ENCODE results near the gene PALD1. TPM values are rescaled to one million over a fixed set of nuclear protein-coding genes. Genes with fewer than 3 reads are reported as not detected.

The PALD1 gene
- total and polyA plus RNA-seq, 9 of the 15 experiments (the other 6 are each of a cell fraction or from before 2014, with no cell fraction given): 0.03 to 0.29 (median 0.09) TPM; not detected in 2

- DNase-seq (ENCODE audit: extremely low read depth in 1 of 4, low spot score in 3 of 4): no peak
- intact Hi-C loops (cut with micrococcal nuclease) (loop anchor here (1.0 kb wide), 1 partner anchor 15 kb away; no protein-coding TSS in a partner anchor), in situ Hi-C loops (cut with MboI) (no loop called here)
- Histone ChIP-seq H3K27ac (ENCODE audit: extremely low read depth, low read depth, low read length) (no peak overlapping the region), H4K20me1 (replicated peaks; ENCODE audit: control insufficient read depth, insufficient read depth, low read length) (no peaks in the 10 kb centered on the region), H2AFZ (ENCODE audit: low read depth, low read length) (peak overlapping the region; percentile 66; the same call in 1 of the 2 replicates), H3K4me2 (ENCODE audit: insufficient read depth, low read length) (no peak overlapping the region), H3K79me2 (ENCODE audit: control insufficient read depth, insufficient read depth, low read length) (no peaks in the 10 kb centered on the region), H3K36me3 (ENCODE audit: control insufficient read depth, insufficient read depth, low read length) (no peaks in the 10 kb centered on the region), H3K9me1 (ENCODE audit: control insufficient read depth, insufficient read depth, low read length) (no peaks in the 10 kb centered on the region), H3K9ac (ENCODE audit: insufficient read depth in 1 of 2, low read depth in 2 of 2, low read length in 2 of 2) (peak overlapping the region in 1 of 2 experiments; percentile 80; a peak in 1 of 4 replicates), H3K4me3 (no peak overlapping the region), H3K4me1 (replicated peaks in 1 of 2; ENCODE audit: control insufficient read depth in 2 of 2, insufficient read depth in 2 of 2, low read length in 2 of 2) (peaks cover 40 to 46% of the 10 kb centered on the region in 2 experiments), H3K27me3 (ENCODE audit: control insufficient read depth in 2 of 2, insufficient read depth in 2 of 2, low read length in 2 of 2) (no peaks in the 10 kb centered on the region), H3K9me3 (replicated peaks; ENCODE audit: control insufficient read depth, insufficient read depth, low read depth, low read length) (no peaks in the 10 kb centered on the region)
- FAIRE-seq: no peak
- 63% methylated on average over 11 of the region's 11 CpGs for WGBS (ENCODE audit: insufficient coverage, low coverage, missing lambda C conversion rate)
- POLR2A ChIA-PET: interaction anchor here (0.8 to 1.3 kb wide), 2 partner anchors 30 to 168 kb away, joined by 3 to 6 read pairs; no protein-coding TSS in a partner anchor
- no peak for ATAC-seq
- CTCF ChIA-PET (ENCODE audit: low intra/inter-chr PET ratio): no interaction called here
- no TSS peak for BruUV-seq (replicated peaks)
- no peak for TF ChIP-seq NR2F6 (CRISPR knock-in tag; IDR thresholded peaks at IDR 0.05)
- TF ChIP-seq, protein P1, sequence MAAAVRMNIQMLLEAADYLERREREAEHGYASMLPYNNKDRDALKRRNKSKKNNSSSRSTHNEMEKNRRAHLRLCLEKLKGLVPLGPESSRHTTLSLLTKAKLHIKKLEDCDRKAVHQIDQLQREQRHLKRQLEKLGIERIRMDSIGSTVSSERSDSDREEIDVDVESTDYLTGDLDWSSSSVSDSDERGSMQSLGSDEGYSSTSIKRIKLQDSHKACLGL (CRISPR knock-in tag; IDR thresholded peaks at IDR 0.05; ENCODE audit: borderline replicate concordance, poor library complexity, severe bottlenecking): no peak
- no peak for TF ChIP-seq KLF16 (IDR thresholded peaks at IDR 0.05)
- peak; percentile 27; the same call in 1 of the 2 replicates for TF ChIP-seq L3MBTL2 (IDR thresholded peaks at IDR 0.05)
- TF ChIP-seq ILF3 (IDR thresholded peaks at IDR 0.05; ENCODE audit: borderline replicate concordance): no peak
- no peak for TF ChIP-seq FOXA3 (CRISPR knock-in tag; conservative IDR thresholded peaks at IDR 0.05 in 1 of 2, IDR thresholded peaks at IDR 0.05 in 1 of 2)
- no peak for TF ChIP-seq SMARCC2 (IDR thresholded peaks at IDR 0.05; ENCODE audit: low read depth)
- TF ChIP-seq ZC3H8 (IDR thresholded peaks at IDR 0.05): no peak
- TF ChIP-seq, protein P2, sequence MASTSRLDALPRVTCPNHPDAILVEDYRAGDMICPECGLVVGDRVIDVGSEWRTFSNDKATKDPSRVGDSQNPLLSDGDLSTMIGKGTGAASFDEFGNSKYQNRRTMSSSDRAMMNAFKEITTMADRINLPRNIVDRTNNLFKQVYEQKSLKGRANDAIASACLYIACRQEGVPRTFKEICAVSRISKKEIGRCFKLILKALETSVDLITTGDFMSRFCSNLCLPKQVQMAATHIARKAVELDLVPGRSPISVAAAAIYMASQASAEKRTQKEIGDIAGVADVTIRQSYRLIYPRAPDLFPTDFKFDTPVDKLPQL (IDR thresholded peaks at IDR 0.05; ENCODE audit: extremely low read depth, insufficient read length): no peak
- TF ChIP-seq EP300 (IDR thresholded peaks at IDR 0.05; ENCODE audit: low read length): no peak
- TF ChIP-seq, protein P3, sequence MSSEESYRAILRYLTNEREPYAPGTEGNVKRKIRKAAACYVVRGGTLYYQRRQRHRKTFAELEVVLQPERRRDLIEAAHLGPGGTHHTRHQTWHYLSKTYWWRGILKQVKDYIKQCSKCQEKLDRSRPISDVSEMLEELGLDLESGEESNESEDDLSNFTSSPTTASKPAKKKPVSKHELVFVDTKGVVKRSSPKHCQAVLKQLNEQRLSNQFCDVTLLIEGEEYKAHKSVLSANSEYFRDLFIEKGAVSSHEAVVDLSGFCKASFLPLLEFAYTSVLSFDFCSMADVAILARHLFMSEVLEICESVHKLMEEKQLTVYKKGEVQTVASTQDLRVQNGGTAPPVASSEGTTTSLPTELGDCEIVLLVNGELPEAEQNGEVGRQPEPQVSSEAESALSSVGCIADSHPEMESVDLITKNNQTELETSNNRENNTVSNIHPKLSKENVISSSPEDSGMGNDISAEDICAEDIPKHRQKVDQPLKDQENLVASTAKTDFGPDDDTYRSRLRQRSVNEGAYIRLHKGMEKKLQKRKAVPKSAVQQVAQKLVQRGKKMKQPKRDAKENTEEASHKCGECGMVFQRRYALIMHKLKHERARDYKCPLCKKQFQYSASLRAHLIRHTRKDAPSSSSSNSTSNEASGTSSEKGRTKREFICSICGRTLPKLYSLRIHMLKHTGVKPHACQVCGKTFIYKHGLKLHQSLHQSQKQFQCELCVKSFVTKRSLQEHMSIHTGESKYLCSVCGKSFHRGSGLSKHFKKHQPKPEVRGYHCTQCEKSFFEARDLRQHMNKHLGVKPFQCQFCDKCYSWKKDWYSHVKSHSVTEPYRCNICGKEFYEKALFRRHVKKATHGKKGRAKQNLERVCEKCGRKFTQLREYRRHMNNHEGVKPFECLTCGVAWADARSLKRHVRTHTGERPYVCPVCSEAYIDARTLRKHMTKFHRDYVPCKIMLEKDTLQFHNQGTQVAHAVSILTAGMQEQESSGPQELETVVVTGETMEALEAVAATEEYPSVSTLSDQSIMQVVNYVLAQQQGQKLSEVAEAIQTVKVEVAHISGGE (CRISPR knock-in tag; IDR thresholded peaks at IDR 0.05): no peak
- TF ChIP-seq NR4A1 (CRISPR knock-in tag; IDR thresholded peaks at IDR 0.05): no peak
- TF ChIP-seq NR4A1 (tag; IDR thresholded peaks at IDR 0.05): no peak
- peak; percentile 33; the same call in 1 of the 2 replicates for TF ChIP-seq ZNF263 (CRISPR knock-in tag; IDR thresholded peaks at IDR 0.05; ENCODE audit: borderline replicate concordance)
- TF ChIP-seq PKNOX1 (IDR thresholded peaks at IDR 0.05): peak; percentile 80
Observed at GRCh38 chr10:70573599-70574506, 95.3 kb downstream of the PALD1 start.
